ENCODE data around the gene RGS17. TPM values are rescaled to one million over a fixed set of nuclear protein-coding genes. Genes with fewer than 3 reads are reported as not detected.

The RGS17 gene
- total and polyA plus RNA-seq, 10 of the 15 experiments (the other 5 are each of a cell fraction or from before 2014, with no cell fraction given): 0.06 to 0.29 (median 0.14) TPM; not detected in 4

DNA sequence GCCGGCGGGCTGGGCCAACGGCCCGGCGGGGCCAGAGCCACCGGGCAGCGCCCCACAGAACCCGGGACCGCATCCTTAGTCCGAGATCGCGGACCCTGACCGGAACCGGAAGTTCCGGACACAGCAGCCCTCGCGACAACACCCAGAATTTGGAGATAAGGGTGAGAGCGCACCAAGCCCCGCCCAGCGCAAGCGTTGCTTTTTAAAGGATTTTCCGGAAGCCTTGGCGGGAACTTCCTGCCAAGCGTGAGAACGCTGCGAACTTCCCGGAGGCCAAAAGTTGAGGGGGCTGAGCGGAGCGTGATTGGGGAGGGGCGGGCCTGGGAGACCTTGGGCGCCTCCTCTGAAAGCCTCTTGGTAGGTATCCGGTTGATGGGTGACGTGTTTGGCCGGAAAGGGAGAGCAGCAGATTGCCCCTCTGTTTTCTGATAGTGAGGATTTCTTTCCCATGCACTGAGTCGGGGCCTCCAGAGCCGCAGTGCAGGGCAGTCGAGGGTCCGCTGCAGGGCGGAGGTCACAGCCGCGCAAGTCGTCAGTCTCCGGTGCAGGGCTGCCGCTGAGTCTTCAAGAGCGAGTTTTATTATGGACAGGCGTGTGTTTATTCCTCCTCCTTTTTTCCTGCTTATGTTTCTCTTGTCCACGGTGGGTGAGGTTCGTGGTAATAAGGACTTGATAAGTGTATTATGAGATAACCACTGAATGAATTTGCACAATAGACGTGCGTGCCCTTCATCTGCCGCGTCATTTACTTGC lies 128.3 kb downstream of the RGS17 start, which contains the start of gene MTRF1L (continued):
- TF ChIP-seq IKZF1 (conservative IDR thresholded peaks at IDR 0.05) (peak; percentile 71), PML (IDR thresholded peaks at IDR 0.05; ENCODE audit: low read length) (peak; percentile 37; the same call in 1 of the 2 replicates), SMAD5 (IDR thresholded peaks at IDR 0.05; ENCODE audit: low read depth) (0 out of 2 replicates have a peak, but pooled peaks have one; percentile 55), TBL1XR1 (IDR thresholded peaks at IDR 0.05; ENCODE audit: low read depth, low read length) (no peak), DPF2 (IDR thresholded peaks at IDR 0.05) (no peak), ETV6 (conservative IDR thresholded peaks at IDR 0.05 in 1 of 2, IDR thresholded peaks at IDR 0.05 in 1 of 2; ENCODE audit: borderline replicate concordance in 1 of 2, low read depth in 1 of 2) (peak in 1 of 2 experiments; percentile 84; a peak in 2 of 4 replicates), POLR2AphosphoS5 (IDR thresholded peaks at IDR 0.05; ENCODE audit: low read length) (peak; percentile 59), FOXK2 (IDR thresholded peaks at IDR 0.05) (no peak), EED (IDR thresholded peaks at IDR 0.05; ENCODE audit: low read depth) (0 out of 2 replicates have a peak, but pooled peaks have one; percentile 53), BHLHE40 (IDR thresholded peaks at IDR 0.05; ENCODE audit: borderline replicate concordance in 1 of 2, low read depth in 2 of 2, low read length in 1 of 2) (peak; percentile 35 to 54; a peak in 2 of 4 replicates), SMARCA5 (IDR thresholded peaks at IDR 0.05) (no peak), CBX3 (IDR thresholded peaks at IDR 0.05; ENCODE audit: borderline replicate concordance, low read depth) (no peak), EGR1 (IDR thresholded peaks at IDR 0.05; ENCODE audit: borderline replicate concordance in 1 of 2, low read depth in 2 of 2, low read length in 2 of 2) (peak in 1 of 2 experiments; percentile 51; a peak in 1 of 3 replicates), TAF1 (IDR thresholded peaks at IDR 0.05; ENCODE audit: borderline replicate concordance, low read depth, low read length) (0 out of 2 replicates have a peak, but pooled peaks have one; percentile 30), NR2F1 (conservative IDR thresholded peaks at IDR 0.05) (0 out of 2 replicates have a peak, but pooled peaks have one; percentile 68)
- TF ChIP-seq, protein P1, sequence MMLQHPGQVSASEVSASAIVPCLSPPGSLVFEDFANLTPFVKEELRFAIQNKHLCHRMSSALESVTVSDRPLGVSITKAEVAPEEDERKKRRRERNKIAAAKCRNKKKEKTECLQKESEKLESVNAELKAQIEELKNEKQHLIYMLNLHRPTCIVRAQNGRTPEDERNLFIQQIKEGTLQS (IDR thresholded peaks at IDR 0.05; ENCODE audit: borderline replicate concordance, extremely low read depth, low read depth, low read length): no peak
- TF ChIP-seq, protein P2, sequence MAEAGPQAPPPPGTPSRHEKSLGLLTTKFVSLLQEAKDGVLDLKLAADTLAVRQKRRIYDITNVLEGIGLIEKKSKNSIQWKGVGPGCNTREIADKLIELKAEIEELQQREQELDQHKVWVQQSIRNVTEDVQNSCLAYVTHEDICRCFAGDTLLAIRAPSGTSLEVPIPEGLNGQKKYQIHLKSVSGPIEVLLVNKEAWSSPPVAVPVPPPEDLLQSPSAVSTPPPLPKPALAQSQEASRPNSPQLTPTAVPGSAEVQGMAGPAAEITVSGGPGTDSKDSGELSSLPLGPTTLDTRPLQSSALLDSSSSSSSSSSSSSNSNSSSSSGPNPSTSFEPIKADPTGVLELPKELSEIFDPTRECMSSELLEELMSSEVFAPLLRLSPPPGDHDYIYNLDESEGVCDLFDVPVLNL (IDR thresholded peaks at IDR 0.05; ENCODE audit: low read depth, low read length): peak; percentile 74; the same call in 1 of the 2 replicates
- TF ChIP-seq, protein P3, sequence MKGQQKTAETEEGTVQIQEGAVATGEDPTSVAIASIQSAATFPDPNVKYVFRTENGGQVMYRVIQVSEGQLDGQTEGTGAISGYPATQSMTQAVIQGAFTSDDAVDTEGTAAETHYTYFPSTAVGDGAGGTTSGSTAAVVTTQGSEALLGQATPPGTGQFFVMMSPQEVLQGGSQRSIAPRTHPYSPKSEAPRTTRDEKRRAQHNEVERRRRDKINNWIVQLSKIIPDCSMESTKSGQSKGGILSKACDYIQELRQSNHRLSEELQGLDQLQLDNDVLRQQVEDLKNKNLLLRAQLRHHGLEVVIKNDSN (IDR thresholded peaks at IDR 0.05; ENCODE audit: borderline replicate concordance, extremely low read length, insufficient read depth, low read depth, low read length): no peak
- TF ChIP-seq, protein P4, sequence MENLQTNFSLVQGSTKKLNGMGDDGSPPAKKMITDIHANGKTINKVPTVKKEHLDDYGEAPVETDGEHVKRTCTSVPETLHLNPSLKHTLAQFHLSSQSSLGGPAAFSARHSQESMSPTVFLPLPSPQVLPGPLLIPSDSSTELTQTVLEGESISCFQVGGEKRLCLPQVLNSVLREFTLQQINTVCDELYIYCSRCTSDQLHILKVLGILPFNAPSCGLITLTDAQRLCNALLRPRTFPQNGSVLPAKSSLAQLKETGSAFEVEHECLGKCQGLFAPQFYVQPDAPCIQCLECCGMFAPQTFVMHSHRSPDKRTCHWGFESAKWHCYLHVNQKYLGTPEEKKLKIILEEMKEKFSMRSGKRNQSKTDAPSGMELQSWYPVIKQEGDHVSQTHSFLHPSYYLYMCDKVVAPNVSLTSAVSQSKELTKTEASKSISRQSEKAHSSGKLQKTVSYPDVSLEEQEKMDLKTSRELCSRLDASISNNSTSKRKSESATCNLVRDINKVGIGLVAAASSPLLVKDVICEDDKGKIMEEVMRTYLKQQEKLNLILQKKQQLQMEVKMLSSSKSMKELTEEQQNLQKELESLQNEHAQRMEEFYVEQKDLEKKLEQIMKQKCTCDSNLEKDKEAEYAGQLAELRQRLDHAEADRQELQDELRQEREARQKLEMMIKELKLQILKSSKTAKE (IDR thresholded peaks at IDR 0.05; ENCODE audit: low read depth, poor library complexity, severe bottlenecking): no peak
- TF ChIP-seq, protein P5, sequence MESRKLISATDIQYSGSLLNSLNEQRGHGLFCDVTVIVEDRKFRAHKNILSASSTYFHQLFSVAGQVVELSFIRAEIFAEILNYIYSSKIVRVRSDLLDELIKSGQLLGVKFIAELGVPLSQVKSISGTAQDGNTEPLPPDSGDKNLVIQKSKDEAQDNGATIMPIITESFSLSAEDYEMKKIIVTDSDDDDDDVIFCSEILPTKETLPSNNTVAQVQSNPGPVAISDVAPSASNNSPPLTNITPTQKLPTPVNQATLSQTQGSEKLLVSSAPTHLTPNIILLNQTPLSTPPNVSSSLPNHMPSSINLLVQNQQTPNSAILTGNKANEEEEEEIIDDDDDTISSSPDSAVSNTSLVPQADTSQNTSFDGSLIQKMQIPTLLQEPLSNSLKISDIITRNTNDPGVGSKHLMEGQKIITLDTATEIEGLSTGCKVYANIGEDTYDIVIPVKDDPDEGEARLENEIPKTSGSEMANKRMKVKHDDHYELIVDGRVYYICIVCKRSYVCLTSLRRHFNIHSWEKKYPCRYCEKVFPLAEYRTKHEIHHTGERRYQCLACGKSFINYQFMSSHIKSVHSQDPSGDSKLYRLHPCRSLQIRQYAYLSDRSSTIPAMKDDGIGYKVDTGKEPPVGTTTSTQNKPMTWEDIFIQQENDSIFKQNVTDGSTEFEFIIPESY (IDR thresholded peaks at IDR 0.05): no peak
- TF ChIP-seq, protein P6, sequence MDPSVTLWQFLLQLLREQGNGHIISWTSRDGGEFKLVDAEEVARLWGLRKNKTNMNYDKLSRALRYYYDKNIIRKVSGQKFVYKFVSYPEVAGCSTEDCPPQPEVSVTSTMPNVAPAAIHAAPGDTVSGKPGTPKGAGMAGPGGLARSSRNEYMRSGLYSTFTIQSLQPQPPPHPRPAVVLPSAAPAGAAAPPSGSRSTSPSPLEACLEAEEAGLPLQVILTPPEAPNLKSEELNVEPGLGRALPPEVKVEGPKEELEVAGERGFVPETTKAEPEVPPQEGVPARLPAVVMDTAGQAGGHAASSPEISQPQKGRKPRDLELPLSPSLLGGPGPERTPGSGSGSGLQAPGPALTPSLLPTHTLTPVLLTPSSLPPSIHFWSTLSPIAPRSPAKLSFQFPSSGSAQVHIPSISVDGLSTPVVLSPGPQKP (IDR thresholded peaks at IDR 0.05; ENCODE audit: low read depth, low read length): peak; percentile 85
